K562 (cell line): ENCODE data around the gene PRAMEF12. TPM values are rescaled to one million over a fixed set of nuclear protein-coding genes. Genes with fewer than 3 reads are reported as not detected.

Source experiments
- ATAC-seq: fragments of 200-7000 bp; cut with Tn5 transposase; 3 replicates; pipeline ENCODE4 v1.9.1; 2020; ENCODE audit warnings: moderate library complexity
- BruUV-seq: library from RNA; stranded (reverse); fragments of 400-500 nt; replicated peaks from 2 replicates; lab custom pipeline; 2021; lab: Mats Ljungman, UMichigan
- CTCF ChIA-PET: fragments of 300-600 bp; formaldehyde crosslinking; extraction: SDS; loops from one replicate; lab custom pipeline; 2021; ENCODE audit warnings: low intra/inter-chr PET ratio; lab: Yijun Ruan, JAX
- POLR2A ChIA-PET: fragments of 300-600, 350-650 bp; sonication (Branson Sonifier 250); formaldehyde crosslinking; extraction: SDS; loops from one replicate; lab custom pipeline; 2021; ENCODE audit warnings: antibody characterized with exemption, inconsistent platforms; lab: Yijun Ruan, JAX
- DNase-seq, 4 experiments: peaks; one replicate each; pipeline versions ENCODE4 v3.0.0 to v3.0.0-alpha.2; 2011 to 2018; ENCODE audit warnings: low spot score in 3 of 4, mixed read lengths in 3 of 4; ENCODE audit errors: extremely low read depth in 1 of 4
- FAIRE-seq: peaks from 2 replicates; lab custom pipeline; 2011; peaks lifted over from hg19 to GRCh38; lab: Jason Lieb, UNC
- H2AFZ ChIP-seq: 2 replicates; pipeline ENCODE4 v1.6.0; 2011; ENCODE audit warnings: low read depth, low read length, control low read depth, inconsistent platforms
- H3K27ac ChIP-seq: fragments of 200-600 bp; 3 replicates; pipeline ENCODE4 v1.8.0; 2011; ENCODE audit warnings: low read depth, mild to moderate bottlenecking, control low read depth, inconsistent platforms, low read length, moderate library complexity, mixed read lengths; ENCODE audit errors: extremely low read depth
- H3K27me3 ChIP-seq, 2 experiments: fragments of 300-600 bp in 1 of 2; 2 replicates in 1 of 2; 3 replicates in 1 of 2; pipeline versions ENCODE4 v1.6.0 to v1.8.0; 2011; ENCODE audit warnings: inconsistent platforms in 2 of 2, low read length in 2 of 2, mild to moderate bottlenecking in 1 of 2, mixed read lengths in 1 of 2, moderate library complexity in 1 of 2; ENCODE audit not compliant: control insufficient read depth in 2 of 2, insufficient read depth in 2 of 2
- H3K36me3 ChIP-seq: fragments of 300-600 bp; 3 replicates; pipeline ENCODE4 v1.8.0; 2011; ENCODE audit warnings: mild to moderate bottlenecking, low read length, inconsistent platforms; ENCODE audit not compliant: control insufficient read depth, insufficient read depth
- H3K4me1 ChIP-seq, 2 experiments: fragments of 200-600 bp in 1 of 2; replicated peaks in 1 of 2; 2 replicates in 1 of 2; 3 replicates in 1 of 2; pipeline versions ENCODE4 v1.5.1 to v1.8.0; 2011; ENCODE audit warnings: inconsistent platforms in 2 of 2, low read length in 2 of 2, mild to moderate bottlenecking in 1 of 2, mixed read lengths in 1 of 2, moderate library complexity in 1 of 2; ENCODE audit not compliant: control insufficient read depth in 2 of 2, insufficient read depth in 2 of 2
- H3K4me2 ChIP-seq: 2 replicates; pipeline ENCODE4 v1.6.1; 2011; ENCODE audit warnings: low read length, control low read depth, inconsistent platforms, mixed read lengths; ENCODE audit not compliant: insufficient read depth
- H3K4me3 ChIP-seq: fragments of 200-600 bp; sonication (generic), shearing (Covaris generic); 2 replicates; pipeline ENCODE4 v1.5.1; 2016; ENCODE audit warnings: control low read depth, inconsistent platforms
- H3K79me2 ChIP-seq: fragments of 200-600 bp; 3 replicates; pipeline ENCODE4 v1.8.0; 2011; ENCODE audit warnings: low read length, inconsistent platforms; ENCODE audit not compliant: control insufficient read depth, insufficient read depth
- H3K9ac ChIP-seq, 2 experiments: 2 replicates each; pipeline versions ENCODE4 v1.6.0 to v1.6.1; 2011; ENCODE audit warnings: low read depth in 2 of 2, low read length in 2 of 2, control low read depth in 1 of 2, inconsistent platforms in 1 of 2, mild to moderate bottlenecking in 1 of 2, mixed read lengths in 1 of 2; ENCODE audit not compliant: insufficient read depth in 1 of 2
- H3K9me1 ChIP-seq: one replicate; pipeline ENCODE4 v1.6.0; 2011; ENCODE audit warnings: inconsistent platforms, mild to moderate bottlenecking, low read length, moderate library complexity; ENCODE audit not compliant: control insufficient read depth, insufficient read depth
- H3K9me3 ChIP-seq: replicated peaks from 2 replicates; pipeline ENCODE4 v1.5.1; 2011; ENCODE audit warnings: low read depth, low read length, inconsistent platforms; ENCODE audit not compliant: control insufficient read depth, insufficient read depth
- H4K20me1 ChIP-seq: replicated peaks from 2 replicates; pipeline ENCODE4 v1.6.1; 2011; ENCODE audit warnings: low read length, inconsistent platforms, mixed read lengths; ENCODE audit not compliant: control insufficient read depth, insufficient read depth
- CHD4 ChIP-seq: fragments of 200-600 bp; sonication (generic); IDR thresholded peaks from 3 replicates; pipeline ENCODE4 v1.6.1; 2012; ENCODE audit warnings: low read depth, mild to moderate bottlenecking, mixed read lengths, low read length, inconsistent platforms; ENCODE audit not compliant: insufficient read depth, insufficient replicate concordance, poor library complexity, severe bottlenecking
- FOXA3 ChIP-seq, 2 experiments: fragments of 450-650 bp in 1 of 2; sonication (generic) in 1 of 2; formaldehyde crosslinking; IDR thresholded peaks in 1 of 2; conservative IDR thresholded peaks in 1 of 2; 2 replicates each; pipeline versions ENCODE4 v1.4.0 to v1.8.0; 2020 to 2022; ENCODE audit warnings: mild to moderate bottlenecking in 2 of 2, missing genetic modification reagents in 1 of 2
- GABPB1 ChIP-seq: sonication (generic); formaldehyde crosslinking; IDR thresholded peaks from 2 replicates; pipeline ENCODE4 v1.8.0; 2022; ENCODE audit warnings: mild to moderate bottlenecking, missing genetic modification reagents
- SREBF2 ChIP-seq: sonication (generic); formaldehyde crosslinking; IDR thresholded peaks from 2 replicates; pipeline ENCODE4 v1.4.0; 2020; ENCODE audit warnings: mild to moderate bottlenecking, missing genetic modification reagents
- SRSF1 ChIP-seq: fragments of 200-400 bp; formaldehyde crosslinking; IDR thresholded peaks from 2 replicates; pipeline ENCODE4 v1.6.1; 2017; ENCODE audit warnings: mild to moderate bottlenecking, low read depth, low read length, moderate library complexity
- TCFL5 ChIP-seq: fragments of 250-450 bp; sonication (Bioruptor Pico); conservative IDR thresholded peaks from 2 replicates; pipeline ENCODE4 v1.6.1; 2021; ENCODE audit warnings: mild to moderate bottlenecking, moderate library complexity, matching md5 sums
- XRCC3 ChIP-seq: fragments of 450-650 bp; IDR thresholded peaks from 2 replicates; pipeline ENCODE4 v1.6.1; 2017; ENCODE audit warnings: mild to moderate bottlenecking, moderate library complexity
- ZNF184 ChIP-seq: sonication (generic); formaldehyde crosslinking; IDR thresholded peaks from 2 replicates; pipeline ENCODE4 v1.5.0; 2020; ENCODE audit warnings: missing genetic modification reagents
- WGBS: fragments of 100-300 bp; shearing (Covaris generic); methylation state at CpG from one replicate; pipeline ENCODE4 v1.1.6; 2016; ENCODE audit warnings: low coverage, mixed read lengths; ENCODE audit not compliant: insufficient coverage; ENCODE audit errors: missing lambda C conversion rate; 5-methylcytosine and 5-hydroxymethylcytosine counted together
- in situ Hi-C: fragments of 300-500 bp; cut with MboI; formaldehyde crosslinking; loops from 4 replicates; pipeline ENCODE4 v1.15.0; 2018; ENCODE audit warnings: inconsistent platforms, mixed read lengths
- intact Hi-C: fragments of 100-400 bp; cut with micrococcal nuclease; formaldehyde crosslinking; loops from 2 replicates; pipeline ENCODE4 v1.14.2; 2022
- polyA plus RNA-seq, 8 experiments: library from polyadenylated mRNA; depleted of rRNA in 4 of 8; stranded (reverse) in 5 of 8; unstranded in 3 of 8; fragments of >200 nt; fragmentation: Nextera tagmentation in 2 of 8; fragmentation: Illumina TruSeq in 1 of 8; extraction: Ambion mirVana in 2 of 8; extraction: Trizol in 1 of 8; gene quantifications; 2 replicates each; pipeline versions ENCODE4 v1.2.1 to v1.2.3, GENCODE V29; 2011 to 2014; ENCODE audit warnings: inconsistent platforms in 1 of 8, missing spikeins in 1 of 8
- total RNA-seq, 7 experiments: library from RNA; depleted of rRNA in 6 of 7; stranded (reverse); fragments of >200 nt in 6 of 7; fragmentation: Illumina TruSeq in 2 of 7; extraction: Trizol in 2 of 7; gene quantifications; 2 replicates each; pipeline versions ENCODE4 v1.2.1 to v1.2.3, GENCODE V29; 2011 to 2021; ENCODE audit warnings: low replicate concordance in 1 of 7
- TF ChIP-seq, protein P1 (sequence below): fragments of 150-350 bp; conservative IDR thresholded peaks from 2 replicates; pipeline ENCODE4 v1.6.1; 2014; ENCODE audit warnings: low read length
- TF ChIP-seq, protein P2 (sequence below): fragments of 200-800 bp; sonication (Bioruptor generic); IDR thresholded peaks from 2 replicates; pipeline ENCODE4 v1.6.1; 2017; ENCODE audit warnings: missing genetic modification characterization, missing compliant biosample characterization

The PRAMEF12 gene
- total and polyA plus RNA-seq, 9 of the 15 experiments (the other 6 are each of a cell fraction or from before 2014, with no cell fraction given), result not detected

- no peak for TF ChIP-seq FOXA3 (CRISPR knock-in tag; conservative IDR thresholded peaks at IDR 0.05 in 1 of 2, IDR thresholded peaks at IDR 0.05 in 1 of 2)
Measured at GRCh38 chr1:12756273-12756672, 17.3 kb upstream of the PRAMEF12 start (continued).

GRCh38 chr1:12756768-12757413, 16.6 kb upstream of the PRAMEF12 start:
- H3K36me3 ChIP-seq, result no peaks in the 10 kb centered on the region
- H3K4me2 ChIP-seq, result no peak overlapping the region
- DNase-seq (no peak), ATAC-seq (no peak), FAIRE-seq (no peak)
- no peaks in the 10 kb centered on the region for H3K79me2 ChIP-seq
- ChIA-PET POLR2A (interaction anchor here (0.7 to 1.4 kb wide), 5 partner anchors 10 to 722 kb away, joined by 3 to 7 read pairs (median 3); partner anchors contain the start of gene CFAP107), CTCF (no interaction called here)
- no peak overlapping the region for H3K4me3 ChIP-seq
- intact Hi-C loops (no loop called here), in situ Hi-C loops (no loop called here)
- H3K27ac ChIP-seq, result no peak overlapping the region
- H3K27me3 ChIP-seq, result peaks cover 13 to 41% of the 10 kb centered on the region in 2 experiments; a peak in 4 of 5 replicates
- under 1% methylated on average over 6 of the region's 6 CpGs for WGBS
- no TSS peak for BruUV-seq
- H2AFZ ChIP-seq, result no peak overlapping the region
- no peaks in the 10 kb centered on the region; a peak in 1 of 5 replicates for H3K4me1 ChIP-seq
- H3K9me1 ChIP-seq, result no peaks in the 10 kb centered on the region
- H4K20me1 ChIP-seq, result no peaks in the 10 kb centered on the region
- H3K9ac ChIP-seq, result no peak overlapping the region
- no peak for TF ChIP-seq CHD4
- no peak for TF ChIP-seq TCFL5
- TF ChIP-seq, protein P1, sequence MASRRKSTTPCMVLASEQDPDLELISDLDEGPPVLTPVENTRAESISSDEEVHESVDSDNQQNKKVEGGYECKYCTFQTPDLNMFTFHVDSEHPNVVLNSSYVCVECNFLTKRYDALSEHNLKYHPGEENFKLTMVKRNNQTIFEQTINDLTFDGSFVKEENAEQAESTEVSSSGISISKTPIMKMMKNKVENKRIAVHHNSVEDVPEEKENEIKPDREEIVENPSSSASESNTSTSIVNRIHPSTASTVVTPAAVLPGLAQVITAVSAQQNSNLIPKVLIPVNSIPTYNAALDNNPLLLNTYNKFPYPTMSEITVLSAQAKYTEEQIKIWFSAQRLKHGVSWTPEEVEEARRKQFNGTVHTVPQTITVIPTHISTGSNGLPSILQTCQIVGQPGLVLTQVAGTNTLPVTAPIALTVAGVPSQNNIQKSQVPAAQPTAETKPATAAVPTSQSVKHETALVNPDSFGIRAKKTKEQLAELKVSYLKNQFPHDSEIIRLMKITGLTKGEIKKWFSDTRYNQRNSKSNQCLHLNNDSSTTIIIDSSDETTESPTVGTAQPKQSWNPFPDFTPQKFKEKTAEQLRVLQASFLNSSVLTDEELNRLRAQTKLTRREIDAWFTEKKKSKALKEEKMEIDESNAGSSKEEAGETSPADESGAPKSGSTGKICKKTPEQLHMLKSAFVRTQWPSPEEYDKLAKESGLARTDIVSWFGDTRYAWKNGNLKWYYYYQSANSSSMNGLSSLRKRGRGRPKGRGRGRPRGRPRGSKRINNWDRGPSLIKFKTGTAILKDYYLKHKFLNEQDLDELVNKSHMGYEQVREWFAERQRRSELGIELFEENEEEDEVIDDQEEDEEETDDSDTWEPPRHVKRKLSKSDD, result no peak
- no peak for TF ChIP-seq ZNF184
- TF ChIP-seq SREBF2 (CRISPR knock-in tag), result no peak
- TF ChIP-seq XRCC3, result no peak
- no peak for TF ChIP-seq SRSF1
- no peak for TF ChIP-seq GABPB1
- TF ChIP-seq, protein P2, sequence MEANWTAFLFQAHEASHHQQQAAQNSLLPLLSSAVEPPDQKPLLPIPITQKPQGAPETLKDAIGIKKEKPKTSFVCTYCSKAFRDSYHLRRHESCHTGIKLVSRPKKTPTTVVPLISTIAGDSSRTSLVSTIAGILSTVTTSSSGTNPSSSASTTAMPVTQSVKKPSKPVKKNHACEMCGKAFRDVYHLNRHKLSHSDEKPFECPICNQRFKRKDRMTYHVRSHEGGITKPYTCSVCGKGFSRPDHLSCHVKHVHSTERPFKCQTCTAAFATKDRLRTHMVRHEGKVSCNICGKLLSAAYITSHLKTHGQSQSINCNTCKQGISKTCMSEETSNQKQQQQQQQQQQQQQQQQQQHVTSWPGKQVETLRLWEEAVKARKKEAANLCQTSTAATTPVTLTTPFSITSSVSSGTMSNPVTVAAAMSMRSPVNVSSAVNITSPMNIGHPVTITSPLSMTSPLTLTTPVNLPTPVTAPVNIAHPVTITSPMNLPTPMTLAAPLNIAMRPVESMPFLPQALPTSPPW, result peak; percentile 38
- TF ChIP-seq, all 486 proteins: peak for 1
- H3K9me3 ChIP-seq, result no peaks in the 10 kb centered on the region
